B cell (primary cell): ENCODE data around the gene ANTXR2. TPM values are rescaled to one million over a fixed set of nuclear protein-coding genes. Genes with fewer than 3 reads are reported as not detected.

Experiments used
- ATAC-seq: fragments of 200-7000 bp; cut with Tn5 transposase; one replicate; pipeline ENCODE4 v1.10.0; 2021; ENCODE audit warnings: low read depth, mild to moderate bottlenecking, moderate number of reproducible peaks, moderate library complexity
- CTCF ChIA-PET: fragments of 350-600 bp; sonication (Branson Sonifier 250); formaldehyde crosslinking; loops from one replicate; lab custom pipeline; 2021; ENCODE audit warnings: antibody characterized with exemption, inconsistent platforms; lab: Charles Lee
- POLR2A ChIA-PET: fragments of 350-600 bp; sonication (Branson Sonifier 250); formaldehyde crosslinking; loops from one replicate; lab custom pipeline; 2021; ENCODE audit warnings: antibody characterized with exemption; lab: Charles Lee
- DNase-seq: peaks from one replicate; pipeline ENCODE4 v3.0.0; 2013
- H2AFZ ChIP-seq: 2 replicates; pipeline ENCODE4 v1.6.1; 2012; ENCODE audit warnings: mild to moderate bottlenecking, low read depth, low read length; ENCODE audit not compliant: insufficient read depth, poor library complexity, severe bottlenecking
- H3K27ac ChIP-seq, 2 donors: 1 replicate in 1 of 2; 2 replicates in 1 of 2; pipeline ENCODE4 v1.5.1; 2012 to 2013; ENCODE audit warnings: low read length in 2 of 2, mild to moderate bottlenecking in 2 of 2, moderate library complexity in 1 of 2
- H3K27me3 ChIP-seq, 4 experiments: fragments of 200-600 bp in 1 of 4; sonication (generic) in 1 of 4; replicated peaks in 1 of 4; 1 replicate in 2 of 4; 2 replicates in 2 of 4; pipeline versions ENCODE4 v1.6.1 to v1.7.0; 2013 to 2016; ENCODE audit warnings: low read length in 3 of 4, mild to moderate bottlenecking in 2 of 4, mixed read lengths in 1 of 4, moderate library complexity in 1 of 4; ENCODE audit not compliant: insufficient read depth in 4 of 4, control insufficient read depth in 3 of 4; ENCODE audit errors: control extremely low read depth in 1 of 4
- H3K36me3 ChIP-seq, 2 experiments: replicated peaks in 1 of 2; 1 replicate in 1 of 2; 2 replicates in 1 of 2; pipeline versions ENCODE4 v1.6.1 to v1.7.1; 2013; ENCODE audit warnings: low read length in 1 of 2; ENCODE audit not compliant: insufficient read depth in 2 of 2, control insufficient read depth in 1 of 2; ENCODE audit errors: control extremely low read depth in 1 of 2, extremely low read depth in 1 of 2
- H3K4me1 ChIP-seq, 2 donors: fragments of 200-600 bp in 1 of 2; sonication (generic) in 1 of 2; 1 replicate in 1 of 2; 2 replicates in 1 of 2; pipeline versions ENCODE4 v1.5.1 to v1.6.1; 2013 to 2017; ENCODE audit warnings: low read length in 2 of 2; ENCODE audit not compliant: control insufficient read depth in 2 of 2, insufficient read depth in 2 of 2
- H3K4me2 ChIP-seq: replicated peaks from 2 replicates; pipeline ENCODE3; 2012; ENCODE audit warnings: mild to moderate bottlenecking, low read depth, low read length; ENCODE audit not compliant: poor library complexity, severe bottlenecking
- H3K4me3 ChIP-seq, 5 experiments: fragments of 200-600 bp in 1 of 5; sonication (generic) in 1 of 5; 1 replicate in 3 of 5; 2 replicates in 2 of 5; pipeline versions ENCODE4 v1.5.1 to v1.7.0; 2011 to 2016; ENCODE audit warnings: low read length in 4 of 5, mild to moderate bottlenecking in 4 of 5, low read depth in 2 of 5, control low read depth in 1 of 5, moderate library complexity in 1 of 5; ENCODE audit not compliant: insufficient read depth in 1 of 5; ENCODE audit errors: control extremely low read depth in 1 of 5, extremely low read depth in 1 of 5
- H3K79me2 ChIP-seq: fragments of 200-600 bp; sonication (generic); one replicate; pipeline ENCODE4 v1.6.0; 2016; ENCODE audit warnings: low read length; ENCODE audit not compliant: control insufficient read depth, insufficient read depth
- H3K9ac ChIP-seq: fragments of 200-600 bp; sonication (generic); 2 replicates; pipeline ENCODE4 v1.6.1; 2017; ENCODE audit warnings: mild to moderate bottlenecking, low read length, moderate library complexity
- H3K9me3 ChIP-seq, 3 donors: one replicate each; pipeline versions ENCODE4 v1.6.1 to v1.7.1; 2013; ENCODE audit warnings: low read length in 2 of 3; ENCODE audit not compliant: control insufficient read depth in 2 of 3, insufficient read depth in 1 of 3; ENCODE audit errors: control extremely low read depth in 1 of 3
- H4K20me1 ChIP-seq: 2 replicates; pipeline ENCODE4 v1.6.0; 2012; ENCODE audit warnings: mild to moderate bottlenecking, low read length; ENCODE audit not compliant: insufficient read depth, control insufficient read depth, poor library complexity, severe bottlenecking
- H3K27ac Mint-ChIP-seq: one replicate; pipeline ENCODE4 v1.8.0; 2021; ENCODE audit warnings: mixed read lengths
- H3K27me3 Mint-ChIP-seq: one replicate; pipeline ENCODE4 v1.8.0; 2021; ENCODE audit warnings: mixed read lengths
- H3K4me1 Mint-ChIP-seq: one replicate; pipeline ENCODE4 v1.8.0; 2021; ENCODE audit warnings: mixed read lengths
- H3K4me3 Mint-ChIP-seq: one replicate; pipeline ENCODE4 v1.8.0; 2021; ENCODE audit warnings: mixed read lengths
- H3K9me3 Mint-ChIP-seq: one replicate; pipeline ENCODE4 v1.8.0; 2022; ENCODE audit warnings: mixed read lengths; ENCODE audit not compliant: insufficient read depth
- CTCF ChIP-seq: fragments of 200-600 bp; IDR thresholded peaks from one replicate; pipeline ENCODE4 v1.8.0; 2022; ENCODE audit warnings: antibody characterized with exemption, mild to moderate bottlenecking
- EZH2 ChIP-seq: IDR thresholded peaks from 2 replicates; pipeline ENCODE4 v1.6.1; 2012; ENCODE audit warnings: borderline replicate concordance, low read depth, mild to moderate bottlenecking, moderate library complexity, low read length; ENCODE audit not compliant: insufficient read depth, poor library complexity, severe bottlenecking
- WGBS: methylation state at CpG from one replicate; pipeline ENCODE4 v1.1.5; 2013; ENCODE audit warnings: missing lambda C conversion rate; ENCODE audit not compliant: insufficient coverage; 5-methylcytosine and 5-hydroxymethylcytosine counted together
- intact Hi-C: fragments of 100-400 bp; cut with micrococcal nuclease; formaldehyde crosslinking; loops from one replicate; pipeline ENCODE4 v1.10.0; 2022
- polyA plus RNA-seq: library from polyadenylated mRNA; depleted of rRNA; stranded (reverse); fragments of >200 nt; gene quantifications from 2 replicates; pipeline ENCODE4 v1.2.3, GENCODE V29; 2012
- total RNA-seq, 2 donors: library from RNA; stranded (reverse); fragments of 120-200 nt in 1 of 2; gene quantifications; 1 replicate in 1 of 2; 2 replicates in 1 of 2; pipeline versions ENCODE4 v1.2.3 to v1.2.4, GENCODE V29; 2013 to 2022

ANTXR2 gene
- total and polyA plus RNA-seq, 2 donors (not counting 1 experiment from before 2014, with no cell fraction given), result 10.6 to 63.0 TPM

DNA sequence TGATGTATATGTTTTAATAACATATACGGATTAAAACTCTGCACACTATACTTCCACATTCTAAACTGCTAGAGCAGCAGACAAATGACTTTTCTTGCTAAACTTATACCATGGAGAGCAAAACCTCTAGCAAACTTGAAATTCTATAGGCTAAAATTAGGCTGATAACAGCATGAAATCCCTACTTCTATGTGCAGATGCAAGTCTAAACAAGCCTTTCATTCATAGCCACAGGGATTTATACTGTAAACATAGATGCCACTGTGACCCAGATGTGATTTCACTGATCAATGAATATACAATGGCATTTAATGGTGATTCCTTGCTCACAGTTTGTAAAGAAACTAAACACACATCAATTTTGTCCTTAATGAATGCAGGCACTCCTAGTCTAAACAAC, 151.0 kb downstream of the ANTXR2 start:
- Histone ChIP-seq H3K27ac (no peak overlapping the region), H2AFZ (no peak overlapping the region), H4K20me1 (peaks cover 22% of the 10 kb centered on the region), H3K36me3 (peaks cover 0 to 7% of the 10 kb centered on the region in 2 experiments), H3K4me2 (no peak overlapping the region), H3K27me3 (no peaks in the 10 kb centered on the region), H3K79me2 (no peaks in the 10 kb centered on the region), H3K9ac (no peak overlapping the region), H3K9me3 (no peaks in the 10 kb centered on the region), H3K4me3 (no peak overlapping the region), H3K4me1 (no peaks in the 10 kb centered on the region)
- ChIA-PET CTCF (no interaction called here), POLR2A (no interaction called here)
- Mint-ChIP-seq H3K4me3 (no peak overlapping the region), H3K9me3 (no peaks in the 10 kb centered on the region), H3K4me1 (peaks cover 2% of the 10 kb centered on the region), H3K27ac (no peak overlapping the region), H3K27me3 (no peaks in the 10 kb centered on the region)
- intact Hi-C loops, result no loop called here
- no peak for TF ChIP-seq EZH2
- TF ChIP-seq CTCF, result no peak
- DNase-seq, result no peak
- no CpG with 5 or more reads among the region's 1 CpG for WGBS
- ATAC-seq, result no peak

GRCh38 chr4:79920163-79920853, 152.7 kb downstream of the ANTXR2 start:
- no peak for TF ChIP-seq EZH2
- no peak for TF ChIP-seq CTCF
- no peak overlapping the region for H3K9ac ChIP-seq
- no peak overlapping the region for H3K27ac ChIP-seq
- intact Hi-C loops, result no loop called here
- no peaks in the 10 kb centered on the region for H3K9me3 ChIP-seq
- no peak overlapping the region for H3K4me3 ChIP-seq
- Mint-ChIP-seq H3K9me3 (no peaks in the 10 kb centered on the region), H3K27me3 (no peaks in the 10 kb centered on the region), H3K4me1 (peaks cover 2% of the 10 kb centered on the region), H3K27ac (no peak overlapping the region), H3K4me3 (no peak overlapping the region)
- ATAC-seq (no peak), DNase-seq (no peak)
- H3K4me1 ChIP-seq, result no peaks in the 10 kb centered on the region
- no peaks in the 10 kb centered on the region for H3K27me3 ChIP-seq
- WGBS, result 100% methylated on average over 1 of the region's 3 CpGs
- POLR2A ChIA-PET, result no interaction called here
- peaks cover 23% of the 10 kb centered on the region for H4K20me1 ChIP-seq
- no peaks in the 10 kb centered on the region for H3K79me2 ChIP-seq
- no peak overlapping the region for H3K4me2 ChIP-seq
- peaks cover 0 to 5% of the 10 kb centered on the region in 2 experiments for H3K36me3 ChIP-seq
- CTCF ChIA-PET, result no interaction called here
- no peak overlapping the region for H2AFZ ChIP-seq
